ENCODE results near the gene HOXA2.

HOXA2 gene

DNA sequence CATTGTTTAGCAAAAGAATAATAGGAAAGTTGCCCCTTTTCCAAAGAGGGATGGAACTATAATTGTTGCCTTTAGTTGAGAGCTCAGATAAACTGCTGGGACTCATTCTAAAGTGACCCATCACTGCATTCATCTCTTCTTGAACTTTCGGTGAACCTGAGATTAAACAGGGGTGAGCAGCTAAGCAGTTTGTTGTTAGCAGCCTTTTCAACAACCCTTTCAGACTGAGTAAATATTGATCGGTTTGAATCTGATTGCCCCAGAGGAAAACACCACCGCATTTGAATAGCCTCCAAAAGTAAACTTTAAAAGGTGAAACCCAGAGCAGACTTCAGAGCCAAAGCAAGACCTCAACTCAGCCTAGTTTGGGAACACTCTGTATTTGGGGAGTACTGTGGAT lies 11.4 kb downstream of the HOXA2 start:
- TF ChIP-seq, protein P1, sequence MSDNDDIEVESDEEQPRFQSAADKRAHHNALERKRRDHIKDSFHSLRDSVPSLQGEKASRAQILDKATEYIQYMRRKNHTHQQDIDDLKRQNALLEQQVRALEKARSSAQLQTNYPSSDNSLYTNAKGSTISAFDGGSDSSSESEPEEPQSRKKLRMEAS (IDR thresholded peaks at IDR 0.05; ENCODE audit: low read depth, low read length) = no peak
- TF ChIP-seq, protein P2, sequence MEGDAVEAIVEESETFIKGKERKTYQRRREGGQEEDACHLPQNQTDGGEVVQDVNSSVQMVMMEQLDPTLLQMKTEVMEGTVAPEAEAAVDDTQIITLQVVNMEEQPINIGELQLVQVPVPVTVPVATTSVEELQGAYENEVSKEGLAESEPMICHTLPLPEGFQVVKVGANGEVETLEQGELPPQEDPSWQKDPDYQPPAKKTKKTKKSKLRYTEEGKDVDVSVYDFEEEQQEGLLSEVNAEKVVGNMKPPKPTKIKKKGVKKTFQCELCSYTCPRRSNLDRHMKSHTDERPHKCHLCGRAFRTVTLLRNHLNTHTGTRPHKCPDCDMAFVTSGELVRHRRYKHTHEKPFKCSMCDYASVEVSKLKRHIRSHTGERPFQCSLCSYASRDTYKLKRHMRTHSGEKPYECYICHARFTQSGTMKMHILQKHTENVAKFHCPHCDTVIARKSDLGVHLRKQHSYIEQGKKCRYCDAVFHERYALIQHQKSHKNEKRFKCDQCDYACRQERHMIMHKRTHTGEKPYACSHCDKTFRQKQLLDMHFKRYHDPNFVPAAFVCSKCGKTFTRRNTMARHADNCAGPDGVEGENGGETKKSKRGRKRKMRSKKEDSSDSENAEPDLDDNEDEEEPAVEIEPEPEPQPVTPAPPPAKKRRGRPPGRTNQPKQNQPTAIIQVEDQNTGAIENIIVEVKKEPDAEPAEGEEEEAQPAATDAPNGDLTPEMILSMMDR (IDR thresholded peaks at IDR 0.05; ENCODE audit: low read depth, low read length) = no peak
- no peak for TF ChIP-seq POLR2A (IDR thresholded peaks at IDR 0.05; ENCODE audit: extremely low read depth, insufficient read length)
- no peak for TF ChIP-seq MYC (IDR thresholded peaks at IDR 0.05; ENCODE audit: low read depth, low read length)
- H3K4me3 ChIP-seq (ENCODE audit: low read depth, low read length) = no peak overlapping the region
- DNase-seq (ENCODE audit: low read depth) = no peak

DNA sequence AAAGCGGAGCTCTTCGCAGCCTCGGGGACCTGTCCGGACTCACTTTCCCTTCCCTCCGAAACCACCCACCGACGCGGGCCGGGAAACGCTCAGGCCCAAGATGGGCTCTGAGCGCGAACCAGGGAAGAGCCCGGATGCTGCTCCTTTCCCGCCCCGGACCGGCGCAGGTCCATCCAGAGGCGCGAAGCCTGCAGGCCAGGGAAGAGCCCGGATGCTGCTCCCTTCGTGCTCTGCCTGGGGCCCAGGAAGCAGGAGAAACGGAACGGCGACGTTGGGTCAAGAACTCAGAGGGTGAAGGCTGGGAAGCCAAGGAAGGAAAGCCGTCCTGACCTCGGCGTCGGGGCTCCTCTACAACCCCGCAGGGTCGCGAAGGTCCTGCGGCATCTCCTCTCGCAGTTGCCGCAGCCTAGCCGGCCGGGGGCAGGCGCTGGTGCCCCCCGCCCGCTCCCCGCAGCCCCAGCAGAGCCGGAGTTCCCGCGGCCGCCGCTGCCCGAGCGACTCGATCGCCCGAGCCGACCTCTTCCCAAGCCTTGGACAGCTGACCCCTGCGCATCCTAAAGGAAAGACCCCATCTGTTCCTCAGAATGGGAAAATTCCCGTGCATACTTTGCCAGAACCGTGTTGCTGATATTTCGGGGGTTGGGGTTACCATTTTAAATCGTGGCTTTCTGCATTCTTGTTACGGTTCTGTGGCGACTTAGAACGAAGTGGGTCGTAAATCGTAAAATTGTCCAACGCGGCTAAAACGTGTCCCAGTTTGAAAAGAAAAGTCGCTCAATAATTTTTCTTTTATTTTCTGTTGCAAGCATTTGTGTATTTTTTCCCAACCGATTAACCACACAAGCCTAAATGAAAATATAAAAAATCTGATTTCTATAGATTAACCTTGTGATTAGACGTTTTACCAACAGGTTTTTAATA lies 14.2 kb downstream of the HOXA2 start:
- no peak overlapping the region for H3K4me3 ChIP-seq (ENCODE audit: low read depth, low read length)
- TF ChIP-seq POLR2A (IDR thresholded peaks at IDR 0.05; ENCODE audit: extremely low read depth, insufficient read length) (no peak), MYC (IDR thresholded peaks at IDR 0.05; ENCODE audit: low read depth, low read length) (no peak)
- TF ChIP-seq, protein P2 (IDR thresholded peaks at IDR 0.05; ENCODE audit: low read depth, low read length) = no peak
- TF ChIP-seq, protein P1 (IDR thresholded peaks at IDR 0.05; ENCODE audit: low read depth, low read length) = no peak
- no peak for DNase-seq (ENCODE audit: low read depth)

DNA sequence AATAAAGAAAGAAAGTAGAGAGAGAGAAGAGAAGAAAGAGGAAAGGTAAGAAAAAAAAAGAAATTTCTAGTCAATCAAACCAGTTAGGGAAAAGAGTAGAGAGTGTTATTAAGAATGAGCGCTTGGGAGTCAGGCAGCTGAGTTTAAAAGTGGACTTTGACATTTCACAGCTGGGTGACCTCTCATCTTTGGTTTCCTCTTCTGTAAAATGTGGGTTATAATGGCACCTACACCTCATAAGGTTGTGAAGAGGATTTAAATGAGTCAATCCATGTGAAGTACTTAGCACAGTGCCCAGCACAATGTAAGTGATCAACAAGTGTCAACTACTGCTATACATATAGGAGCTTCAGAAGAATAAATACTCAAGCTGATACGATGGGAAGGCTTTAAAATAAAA lies 18.8 kb downstream of the HOXA2 start:
- TF ChIP-seq, protein P2 (IDR thresholded peaks at IDR 0.05; ENCODE audit: low read depth, low read length) = no peak
- no peak for TF ChIP-seq POLR2A (IDR thresholded peaks at IDR 0.05; ENCODE audit: extremely low read depth, insufficient read length)
- TF ChIP-seq MYC (IDR thresholded peaks at IDR 0.05; ENCODE audit: low read depth, low read length) = no peak
- TF ChIP-seq, protein P1 (IDR thresholded peaks at IDR 0.05; ENCODE audit: low read depth, low read length) = no peak
- no peak for DNase-seq (ENCODE audit: low read depth)
- no peak overlapping the region for H3K4me3 ChIP-seq (ENCODE audit: low read depth, low read length)

DNA sequence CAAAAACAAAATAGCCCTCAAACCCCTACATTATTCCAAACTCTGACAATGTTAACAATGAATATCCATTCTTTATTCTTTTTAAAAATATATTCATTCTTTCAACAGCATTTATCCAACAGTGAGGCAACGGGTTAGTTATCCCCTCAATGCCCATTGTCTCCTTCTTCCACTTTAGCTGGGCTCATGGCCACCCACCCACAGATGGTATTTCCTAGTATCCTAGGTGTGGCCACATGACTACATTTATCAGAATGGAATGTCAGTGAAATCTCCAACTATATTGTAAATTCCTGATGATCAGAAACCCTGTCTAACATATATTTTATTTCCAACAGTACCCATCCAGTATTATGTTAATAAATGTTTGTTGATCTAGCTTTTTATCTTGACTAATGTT lies 20.3 kb downstream of the HOXA2 start:
- TF ChIP-seq POLR2A (IDR thresholded peaks at IDR 0.05; ENCODE audit: extremely low read depth, insufficient read length) (no peak), MYC (IDR thresholded peaks at IDR 0.05; ENCODE audit: low read depth, low read length) (no peak)
- TF ChIP-seq, protein P2 (IDR thresholded peaks at IDR 0.05; ENCODE audit: low read depth, low read length) = no peak
- TF ChIP-seq, protein P1 (IDR thresholded peaks at IDR 0.05; ENCODE audit: low read depth, low read length) = no peak
- DNase-seq (ENCODE audit: low read depth) = no peak
- H3K4me3 ChIP-seq (ENCODE audit: low read depth, low read length) = no peak overlapping the region

DNA sequence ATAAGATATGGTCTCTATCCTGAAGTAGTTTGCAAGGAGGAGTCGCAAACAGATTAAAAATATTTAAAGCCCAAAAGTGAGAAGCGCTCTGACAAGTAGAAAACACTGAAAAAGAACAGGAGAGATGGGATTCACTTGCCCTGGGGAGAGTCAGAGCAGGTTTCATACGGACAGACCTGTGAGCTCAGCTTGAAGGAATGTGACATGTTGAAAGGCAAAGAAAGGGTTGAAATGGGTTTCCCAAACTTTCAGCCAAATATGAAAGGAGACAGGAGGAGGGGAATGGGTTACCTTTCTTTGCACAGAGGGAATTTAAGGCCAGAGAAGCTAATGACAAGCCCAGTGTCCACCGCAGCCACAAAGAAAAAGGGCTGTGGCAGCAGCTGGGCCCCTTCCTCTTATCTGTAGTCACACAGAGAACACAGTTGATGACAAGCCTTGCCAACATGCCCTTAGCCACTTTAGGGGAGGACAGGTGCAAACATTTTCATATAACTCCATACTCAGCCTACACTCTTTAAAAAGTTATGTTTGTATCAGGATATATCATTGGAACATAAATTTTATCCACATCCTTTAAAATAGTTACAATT lies 21.5 kb downstream of the HOXA2 start:
- no peak for DNase-seq (ENCODE audit: low read depth)
- TF ChIP-seq POLR2A (IDR thresholded peaks at IDR 0.05; ENCODE audit: extremely low read depth, insufficient read length) (no peak), MYC (IDR thresholded peaks at IDR 0.05; ENCODE audit: low read depth, low read length) (no peak)
- TF ChIP-seq, protein P1 (IDR thresholded peaks at IDR 0.05; ENCODE audit: low read depth, low read length) = no peak
- TF ChIP-seq, protein P2 (IDR thresholded peaks at IDR 0.05; ENCODE audit: low read depth, low read length) = no peak
- no peak overlapping the region for H3K4me3 ChIP-seq (ENCODE audit: low read depth, low read length)
